PC-3 (cell line): ENCODE data around the gene FLYWCH1.

Experiments
- CTCF ChIP-seq: fragments of 300-600 bp; sonication (generic); conservative IDR thresholded peaks from 2 replicates; pipeline ENCODE4 v1.5.1; 2017; ENCODE audit warnings: antibody characterized with exemption, low read depth, mild to moderate bottlenecking, low read length
- EZH2 ChIP-seq: fragments of 300-600 bp; sonication (generic); IDR thresholded peaks from one replicate; pipeline ENCODE4 v1.6.1; 2017; ENCODE audit warnings: antibody characterized with exemption, mild to moderate bottlenecking, low read length; ENCODE audit not compliant: unreplicated experiment

- TF ChIP-seq CTCF (peak; percentile 73), EZH2 (no peak)
Observed at GRCh38 chr16:2983706-2984136, 72.0 kb downstream of the FLYWCH1 start.
